Tibial nerve (tissue), 4 donors: Measurements from ENCODE around the gene ATP1A2.

ENCODE experiments used
- CTCF ChIP-seq, 5 experiments: fragments of 200-600 bp in 3 of 5; fragments of 450-650 bp in 2 of 5; sonication (generic) in 3 of 5; IDR thresholded peaks; one replicate each; pipeline ENCODE4 v1.5.1; 2016 to 2019; ENCODE audit warnings: antibody characterized with exemption in 5 of 5, mild to moderate bottlenecking in 3 of 5, moderate library complexity in 2 of 5
- EP300 ChIP-seq, 2 donors: sonication (generic); formaldehyde crosslinking; IDR thresholded peaks; one replicate each; pipeline ENCODE4 v1.6.1; 2017; ENCODE audit warnings: antibody characterized with exemption in 2 of 2, mild to moderate bottlenecking in 1 of 2
- POLR2A ChIP-seq, 2 donors: fragments of 450-650 bp; IDR thresholded peaks; one replicate each; pipeline ENCODE4 v1.6.1; 2017; ENCODE audit warnings: antibody characterized with exemption in 2 of 2, mild to moderate bottlenecking in 2 of 2, moderate library complexity in 2 of 2

DNA sequence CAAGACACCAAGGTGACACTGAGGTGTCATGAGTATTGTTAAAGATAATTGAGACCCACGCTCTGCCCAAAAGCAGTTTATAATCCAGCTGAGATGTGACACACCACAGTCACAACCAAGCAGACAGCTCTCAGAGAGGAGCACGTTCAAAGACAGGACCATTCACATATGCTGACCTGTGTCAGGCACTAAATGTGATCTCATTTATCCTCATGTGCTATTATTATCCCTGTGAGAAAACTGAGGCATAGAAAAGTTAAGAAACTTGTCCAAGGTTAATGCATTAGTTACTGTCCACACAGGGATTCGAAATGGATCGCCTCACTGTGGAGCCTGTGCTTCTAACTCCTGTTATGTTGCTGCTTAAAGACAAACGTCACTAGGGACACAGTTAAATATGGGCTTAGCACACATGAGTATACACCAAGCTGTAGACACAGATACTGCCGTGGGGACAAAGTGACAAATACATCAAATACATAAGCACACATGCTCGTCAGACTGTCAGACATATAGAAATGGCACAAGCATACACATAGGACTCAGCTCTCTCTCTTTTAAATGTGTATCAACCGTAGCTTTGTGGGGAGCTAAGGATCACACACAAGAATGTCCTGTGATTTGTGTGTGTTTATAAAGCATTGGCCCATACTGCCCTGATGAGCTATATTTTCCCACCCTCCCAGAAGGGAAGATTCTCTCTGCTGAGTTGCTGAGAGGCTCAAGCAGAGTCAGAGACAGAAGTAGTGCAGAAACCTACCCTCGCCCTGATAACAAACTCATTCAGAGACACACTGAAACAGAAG is 13.6 kb upstream of the ATP1A2 start:
- TF ChIP-seq POLR2A (IDR thresholded peaks at IDR 0.05) (no peak), CTCF (IDR thresholded peaks at IDR 0.05) (no peak), EP300 (IDR thresholded peaks at IDR 0.05) (no peak)
